Stimulated activated CD4-positive, alpha-beta T cell treated with anti-CD3 and anti-CD28 coated beads, Interleukin-12 subunit alpha, Interleukin-12 subunit beta, amount 100 ng/mL, for 4 hours (primary cell): ENCODE measurements around the gene WWP2.
A peak's percentile ranks its signal among the peaks of the same experiment; 100 is the strongest.
"Not testable (repeated sequence)": the region's sequence is repeated elsewhere in the genome, so short reads cannot be mapped to it uniquely, and the experiment has no call there.

Experiments used
- DNase-seq: peaks from one replicate; pipeline ENCODE4 v3.0.0-alpha.2; 2020

The WWP2 gene

DNA sequence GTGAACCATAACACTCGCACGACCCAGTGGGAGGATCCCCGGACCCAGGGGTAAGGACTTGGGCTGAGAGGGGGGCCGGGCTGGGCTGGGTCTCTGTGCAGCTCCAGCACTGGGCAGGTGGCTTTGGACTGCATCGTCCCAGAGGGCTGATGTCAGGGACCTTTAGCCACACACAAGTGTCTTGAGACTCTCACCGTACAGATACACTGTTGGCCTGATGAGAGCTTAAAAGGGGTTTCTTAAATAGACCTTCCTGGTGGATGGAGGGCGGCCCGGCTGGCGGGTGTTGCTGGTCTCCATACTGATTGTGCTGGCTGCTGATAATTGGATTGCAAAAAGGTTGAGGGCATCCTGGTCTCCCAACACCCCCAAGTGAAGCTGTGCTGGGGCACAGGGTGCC, 167.3 kb downstream of the WWP2 start:
- no peak for DNase-seq

DNA sequence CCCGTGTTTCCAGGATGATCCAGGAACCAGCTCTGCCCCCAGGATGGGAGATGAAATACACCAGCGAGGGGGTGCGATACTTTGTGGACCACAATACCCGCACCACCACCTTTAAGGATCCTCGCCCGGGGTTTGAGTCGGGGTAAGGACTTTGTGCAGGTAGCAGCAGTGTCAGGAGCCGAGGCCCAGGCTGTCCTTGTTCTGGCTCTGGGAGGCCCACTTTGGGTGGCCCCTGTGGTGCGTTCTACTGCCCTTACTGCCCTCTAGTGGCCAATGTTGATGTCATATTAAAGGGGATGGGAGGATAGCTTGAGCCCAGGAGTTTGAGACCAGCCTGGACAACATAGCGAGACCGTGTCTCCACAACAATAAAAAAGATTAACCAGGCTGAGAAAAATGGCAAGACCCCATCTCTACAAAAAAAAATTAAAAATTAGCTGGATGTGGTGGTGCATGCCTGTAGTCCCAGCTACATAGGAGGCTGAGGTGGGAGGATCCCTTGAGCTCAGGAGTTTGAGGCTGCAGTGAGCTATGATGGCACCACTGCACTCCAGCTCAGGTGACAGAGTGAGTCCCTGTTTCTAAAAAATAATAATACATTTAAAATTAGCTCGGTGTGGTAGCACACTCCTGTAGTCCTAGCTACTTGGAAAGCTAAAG, 168.1 kb downstream of the WWP2 start:
- peak; percentile 20 for DNase-seq

DNA sequence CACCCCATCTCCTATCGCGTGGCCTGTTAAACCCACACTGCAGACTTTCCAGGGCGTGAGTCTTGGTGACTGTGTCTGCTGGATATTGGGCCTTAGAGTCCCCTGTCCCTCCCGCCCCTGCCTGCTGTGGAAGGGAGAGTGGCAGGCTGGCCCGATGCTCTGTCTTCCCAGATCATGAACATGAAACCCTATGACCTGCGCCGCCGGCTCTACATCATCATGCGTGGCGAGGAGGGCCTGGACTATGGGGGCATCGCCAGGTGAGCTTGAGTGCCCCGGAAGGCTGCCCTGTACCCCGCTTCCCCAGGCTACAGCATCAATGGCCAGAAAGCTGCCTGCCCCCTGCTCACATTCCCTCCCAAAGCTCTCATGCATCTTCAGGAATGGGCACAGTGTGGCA, 169.5 kb downstream of the WWP2 start:
- DNase-seq = no peak

DNA sequence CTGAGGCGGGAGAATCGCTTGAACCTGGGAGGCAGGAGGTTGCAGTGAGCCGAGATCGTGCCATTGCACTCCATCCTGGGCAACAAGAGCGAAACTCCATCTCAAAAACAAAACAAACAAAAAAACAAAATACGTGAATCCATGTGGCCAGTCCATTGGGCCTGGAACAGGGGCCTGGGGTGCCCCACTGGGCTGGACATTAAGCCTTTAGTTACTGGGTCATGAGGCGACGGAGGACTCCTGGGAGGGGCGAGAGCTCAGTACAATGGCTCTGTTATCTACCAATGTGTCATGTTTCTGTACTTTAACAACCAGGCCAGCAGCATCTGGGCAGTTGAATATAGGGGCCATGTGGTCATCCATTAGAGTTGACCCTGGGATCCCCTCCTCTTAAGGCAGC, 170.1 kb downstream of the WWP2 start:
- DNase-seq = no peak

DNA sequence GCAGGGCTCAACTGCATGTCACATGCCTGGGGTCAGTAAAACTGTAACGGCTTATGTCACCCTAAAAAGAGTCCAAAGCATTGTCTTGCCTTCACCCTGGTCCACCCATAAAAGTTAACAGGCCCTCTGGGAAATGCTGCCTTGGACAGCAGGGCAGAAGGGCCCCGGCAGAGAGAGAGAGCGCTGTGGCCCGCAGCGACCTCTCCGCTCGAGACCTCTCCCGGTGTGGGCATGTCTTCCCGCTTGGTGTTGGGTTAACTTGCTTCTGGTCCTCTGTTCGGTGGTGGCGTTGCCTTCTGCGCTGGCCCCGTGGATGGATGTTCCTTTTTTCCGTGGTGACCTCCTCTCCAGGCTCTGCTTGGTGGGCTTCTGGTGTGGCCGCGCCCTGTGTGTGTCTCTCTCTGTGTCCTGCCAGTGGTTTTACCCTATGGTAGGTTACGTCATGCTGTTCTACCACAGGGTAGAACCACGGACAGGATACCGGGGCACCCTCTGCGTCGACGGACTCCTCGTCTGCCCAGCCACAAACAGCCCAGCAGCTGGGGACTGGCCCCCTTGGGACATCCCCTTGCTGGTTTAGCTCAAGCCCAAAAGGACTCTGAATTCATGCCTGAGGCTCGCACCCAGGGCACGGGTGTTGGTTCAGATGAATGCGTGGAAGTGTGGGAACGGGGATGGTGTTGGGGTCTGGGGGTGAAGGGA, 170.7 kb downstream of the WWP2 start:
- DNase-seq = no peak

DNA sequence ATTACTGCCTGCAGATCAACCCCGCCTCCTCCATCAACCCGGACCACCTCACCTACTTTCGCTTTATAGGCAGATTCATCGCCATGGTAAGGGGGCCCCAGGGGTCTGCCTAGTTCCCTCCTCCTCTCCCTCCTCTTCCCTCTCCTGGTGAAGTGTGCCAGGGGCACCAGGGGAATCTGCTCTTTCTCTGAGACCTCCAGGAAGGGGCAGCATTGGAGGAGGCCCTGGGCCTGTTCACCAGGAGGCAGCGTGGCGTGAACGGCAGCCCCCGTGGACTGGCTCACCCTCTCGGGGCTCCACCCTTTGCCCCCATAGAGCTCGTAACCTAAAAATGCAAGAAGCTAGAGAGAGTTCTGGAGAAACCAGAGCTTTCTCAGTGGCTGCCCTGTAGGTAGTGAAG, 171.9 kb downstream of the WWP2 start:
- DNase-seq = no peak

DNA sequence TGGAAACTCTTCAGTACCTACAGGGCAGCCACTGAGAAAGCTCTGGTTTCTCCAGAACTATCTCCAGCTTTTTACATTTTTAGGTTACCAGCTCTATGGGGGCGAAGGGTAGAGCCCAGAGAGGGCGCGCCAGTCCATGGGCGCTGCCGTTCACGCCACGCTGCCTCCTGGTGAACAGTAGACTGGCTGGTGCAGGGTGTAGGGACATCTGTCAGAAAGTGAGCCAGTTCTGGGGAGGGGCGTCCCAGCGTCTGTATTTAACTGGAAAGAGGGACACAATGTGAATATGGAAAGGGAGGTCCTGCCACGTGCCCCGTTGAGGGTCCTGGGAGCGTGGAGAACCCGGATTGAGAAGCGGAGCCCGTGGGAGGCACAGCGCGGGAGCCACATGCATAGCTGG, 172.6 kb downstream of the WWP2 start:
- no peak for DNase-seq

DNA sequence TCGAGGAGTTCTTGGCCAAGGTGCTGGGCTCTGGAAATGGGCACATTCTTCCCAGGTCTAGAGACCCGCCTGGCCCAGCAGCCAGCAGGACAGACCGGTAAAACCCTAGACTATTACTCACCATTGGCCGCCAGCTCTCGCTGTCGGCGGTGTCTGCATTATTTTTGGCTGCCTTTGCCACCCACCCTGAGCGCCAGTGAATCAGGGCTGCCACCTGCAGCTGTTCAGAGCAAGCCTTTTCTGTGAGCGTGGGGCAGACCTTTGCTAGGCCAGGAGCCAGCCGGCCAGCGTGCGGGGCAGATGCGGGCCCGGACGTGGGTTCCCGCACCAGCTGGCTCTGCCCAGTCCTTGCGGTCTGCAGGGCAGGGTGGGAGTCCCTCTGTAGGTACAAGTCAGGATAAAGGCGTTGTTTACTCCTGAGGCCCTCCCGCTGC, 173.2 kb downstream of the WWP2 start:
- no peak for DNase-seq

DNA sequence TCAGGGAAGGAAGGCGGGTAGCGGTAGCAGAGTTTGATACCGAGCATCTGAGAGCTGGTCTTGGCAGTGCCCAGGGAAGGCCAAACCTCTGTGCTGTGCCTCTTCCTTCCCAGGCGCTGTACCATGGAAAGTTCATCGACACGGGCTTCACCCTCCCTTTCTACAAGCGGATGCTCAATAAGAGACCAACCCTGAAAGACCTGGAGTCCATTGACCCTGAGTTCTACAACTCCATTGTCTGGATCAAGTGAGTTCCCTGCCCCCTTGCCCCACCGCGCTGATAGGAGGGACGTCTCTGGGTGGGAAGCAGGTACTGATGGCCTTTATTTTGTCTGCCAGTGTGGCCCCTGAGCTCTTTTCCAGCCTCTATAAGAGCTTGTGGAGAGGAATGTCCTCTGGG, 173.6 kb downstream of the WWP2 start:
- DNase-seq = no peak

DNA sequence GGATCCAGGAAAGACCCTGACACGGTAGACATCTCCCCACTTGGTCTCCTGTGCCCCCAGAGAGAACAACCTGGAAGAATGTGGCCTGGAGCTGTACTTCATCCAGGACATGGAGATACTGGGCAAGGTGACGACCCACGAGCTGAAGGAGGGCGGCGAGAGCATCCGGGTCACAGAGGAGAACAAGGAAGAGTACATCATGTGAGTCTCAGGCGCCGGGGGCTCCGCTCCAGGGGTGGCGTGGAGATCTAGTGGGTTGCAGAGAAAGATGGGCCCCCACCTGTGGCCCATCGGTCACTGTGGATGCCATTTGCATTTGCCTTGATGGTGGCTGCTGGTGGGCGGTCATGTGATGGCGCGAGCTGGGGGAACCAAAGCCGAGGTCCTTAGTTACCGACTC, 174.1 kb downstream of the WWP2 start:
- DNase-seq = no peak

DNA sequence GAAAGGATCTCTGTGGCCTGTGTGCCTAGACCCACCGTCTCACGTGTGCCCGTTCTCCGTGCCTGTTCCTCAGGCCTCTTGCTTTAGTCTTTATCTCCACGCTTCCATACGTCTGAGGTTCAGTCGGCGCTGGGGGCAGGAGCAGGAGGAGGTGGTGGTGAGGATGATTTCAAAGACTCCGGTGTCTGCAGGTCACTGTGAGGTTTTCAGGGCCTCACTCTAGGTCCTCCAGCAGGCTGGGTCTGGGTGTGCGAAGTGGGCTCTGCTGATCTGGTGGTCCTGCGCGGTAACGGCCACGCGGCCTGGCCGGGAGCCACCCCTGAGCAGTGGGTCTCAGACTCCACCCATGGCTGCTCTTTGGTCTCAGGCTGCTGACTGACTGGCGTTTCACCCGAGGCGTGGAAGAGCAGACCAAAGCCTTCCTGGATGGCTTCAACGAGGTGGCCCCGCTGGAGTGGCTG, 174.6 kb downstream of the WWP2 start:
- no peak for DNase-seq

DNA sequence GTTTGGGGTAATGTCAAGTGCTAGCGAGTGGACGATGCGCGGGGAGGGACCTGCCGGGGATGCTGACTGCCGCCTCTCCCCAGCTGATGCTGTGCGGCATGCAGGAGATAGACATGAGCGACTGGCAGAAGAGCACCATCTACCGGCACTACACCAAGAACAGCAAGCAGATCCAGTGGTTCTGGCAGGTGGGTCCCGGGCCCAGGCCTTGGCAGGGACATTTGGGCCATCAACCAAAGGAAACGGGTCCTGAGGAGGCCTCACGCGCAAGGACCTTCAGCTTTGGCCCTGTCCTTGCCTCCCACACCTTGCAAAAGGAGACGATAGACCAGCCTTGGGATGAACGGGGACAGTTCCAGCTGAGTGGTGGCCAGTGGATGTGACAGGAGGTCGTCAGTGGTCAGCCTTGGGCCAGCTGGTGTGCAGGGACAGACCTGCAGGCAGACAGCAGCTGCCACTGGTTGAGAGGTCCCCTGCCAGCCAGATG, 175.4 kb downstream of the WWP2 start:
- no peak for DNase-seq

DNA sequence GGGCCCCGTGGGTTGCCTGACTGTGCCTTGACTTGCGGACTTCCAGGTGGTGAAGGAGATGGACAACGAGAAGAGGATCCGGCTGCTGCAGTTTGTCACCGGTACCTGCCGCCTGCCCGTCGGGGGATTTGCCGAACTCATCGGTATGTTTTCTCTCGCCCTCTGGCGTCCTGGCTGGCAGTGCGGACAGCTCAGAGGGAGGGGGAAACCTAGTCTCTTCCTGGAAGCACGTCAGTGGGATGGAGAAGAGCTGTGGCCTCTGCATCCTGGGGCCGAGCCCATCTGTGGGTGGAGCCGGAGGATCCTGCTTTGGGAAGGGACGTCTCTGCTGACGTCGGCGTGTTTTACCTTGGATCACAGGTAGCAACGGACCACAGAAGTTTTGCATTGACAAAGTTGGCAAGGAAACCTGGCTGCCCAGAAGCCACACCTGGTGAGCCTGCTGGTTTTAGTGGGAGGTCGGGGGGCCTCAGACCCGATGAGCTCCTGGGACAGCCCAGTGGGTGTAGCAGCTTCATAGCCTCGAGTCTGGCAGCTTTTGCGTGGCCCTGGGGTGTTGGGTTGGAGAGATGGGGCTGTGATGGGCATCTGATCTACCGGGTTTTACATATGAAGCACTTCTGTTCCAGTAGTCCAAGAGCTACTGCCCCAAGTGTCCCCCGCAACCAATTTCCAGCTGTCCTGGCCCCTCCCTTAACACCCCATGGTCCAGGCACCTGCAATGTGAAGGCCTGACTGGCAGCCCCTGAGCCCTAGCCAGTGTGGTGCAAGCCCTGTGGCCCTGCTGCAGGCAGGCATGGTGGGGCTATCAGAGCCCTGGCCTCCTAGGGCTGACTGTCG, 177.1 kb downstream of the WWP2 start:
- DNase-seq = no peak

DNA sequence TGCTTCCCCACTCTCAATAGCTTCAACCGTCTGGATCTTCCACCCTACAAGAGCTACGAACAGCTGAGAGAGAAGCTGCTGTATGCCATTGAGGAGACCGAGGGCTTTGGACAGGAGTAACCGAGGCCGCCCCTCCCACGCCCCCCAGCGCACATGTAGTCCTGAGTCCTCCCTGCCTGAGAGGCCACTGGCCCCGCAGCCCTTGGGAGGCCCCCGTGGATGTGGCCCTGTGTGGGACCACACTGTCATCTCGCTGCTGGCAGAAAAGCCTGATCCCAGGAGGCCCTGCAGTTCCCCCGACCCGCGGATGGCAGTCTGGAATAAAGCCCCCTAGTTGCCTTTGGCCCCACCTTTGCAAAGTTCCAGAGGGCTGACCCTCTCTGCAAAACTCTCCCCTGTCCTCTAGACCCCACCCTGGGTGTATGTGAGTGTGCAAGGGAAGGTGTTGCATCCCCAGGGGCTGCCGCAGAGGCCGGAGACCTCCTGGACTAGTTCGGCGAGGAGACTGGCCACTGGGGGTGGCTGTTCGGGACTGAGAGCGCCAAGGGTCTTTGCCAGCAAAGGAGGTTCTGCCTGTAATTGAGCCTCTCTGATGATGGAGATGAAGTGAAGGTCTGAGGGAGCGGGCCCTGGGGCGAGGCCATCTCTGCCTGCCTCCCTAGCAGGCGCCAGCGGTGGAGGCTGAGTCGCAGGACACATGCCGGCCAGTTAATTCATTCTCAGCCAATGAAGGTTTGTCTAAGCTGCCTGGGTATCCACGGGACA, 177.9 kb downstream of the WWP2 start:
- DNase-seq = no peak

DNA sequence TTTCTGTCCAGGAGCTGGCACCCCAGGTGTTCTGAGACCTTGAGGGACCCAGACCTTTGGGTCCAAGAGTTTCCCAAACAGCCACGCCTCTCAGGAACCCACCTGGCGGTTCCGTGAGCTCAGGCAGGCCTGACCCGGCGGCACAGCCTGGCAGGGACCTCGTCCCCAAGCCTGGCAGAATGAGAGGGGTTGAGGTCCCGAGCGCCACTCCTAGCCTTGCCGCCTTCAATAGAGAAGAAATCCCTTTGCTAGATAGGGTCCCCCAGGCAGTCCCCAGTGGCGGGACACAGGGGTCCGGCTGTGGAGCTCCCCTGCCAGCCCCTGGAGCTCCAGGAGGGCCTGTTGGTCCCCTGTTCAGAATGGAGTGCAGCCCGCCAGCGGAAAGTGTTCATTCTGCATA, 178.5 kb downstream of the WWP2 start:
- DNase-seq = no peak

DNA sequence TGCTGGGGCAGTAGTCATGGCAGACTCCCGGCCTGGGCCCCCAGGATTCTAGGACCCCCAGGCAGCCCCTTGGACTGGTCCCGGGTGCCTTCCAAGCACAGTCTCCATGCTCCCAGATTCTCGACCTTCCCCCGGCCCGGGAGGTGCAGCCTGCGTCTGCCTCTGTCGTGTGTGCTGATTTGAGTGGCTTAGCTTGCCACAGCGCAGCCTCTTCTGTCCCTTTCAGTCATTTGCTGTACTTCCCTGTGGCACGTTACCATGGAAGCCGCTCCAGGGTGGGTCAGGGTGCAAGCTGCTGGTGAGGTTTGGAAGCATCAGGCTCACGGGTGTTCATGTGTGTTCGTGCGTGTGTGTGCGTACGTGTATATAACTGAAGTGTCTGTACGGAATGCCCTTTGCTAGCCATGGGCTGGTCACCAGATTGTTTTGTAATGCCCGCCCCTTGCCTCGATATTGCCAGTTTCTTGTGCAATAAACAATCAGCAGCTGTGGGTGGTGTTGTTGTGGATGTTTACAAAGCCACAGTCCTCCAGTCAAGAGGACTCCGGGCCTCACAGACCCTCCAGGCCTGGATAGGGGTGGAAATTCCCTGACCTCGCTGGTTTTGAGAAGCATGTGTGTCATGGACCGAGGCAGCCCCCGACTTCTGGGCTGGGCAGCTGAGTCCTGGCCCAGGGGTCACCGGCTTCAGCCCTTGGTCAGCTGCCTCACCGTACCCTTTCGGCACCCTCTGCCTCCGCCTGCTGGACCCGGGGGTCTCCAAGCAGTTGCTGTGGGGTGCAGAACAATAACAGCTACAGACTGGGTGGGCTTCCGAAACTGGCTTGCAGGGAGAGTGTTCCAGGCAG, 179.3 kb downstream of the WWP2 start:
- DNase-seq = no peak

DNA sequence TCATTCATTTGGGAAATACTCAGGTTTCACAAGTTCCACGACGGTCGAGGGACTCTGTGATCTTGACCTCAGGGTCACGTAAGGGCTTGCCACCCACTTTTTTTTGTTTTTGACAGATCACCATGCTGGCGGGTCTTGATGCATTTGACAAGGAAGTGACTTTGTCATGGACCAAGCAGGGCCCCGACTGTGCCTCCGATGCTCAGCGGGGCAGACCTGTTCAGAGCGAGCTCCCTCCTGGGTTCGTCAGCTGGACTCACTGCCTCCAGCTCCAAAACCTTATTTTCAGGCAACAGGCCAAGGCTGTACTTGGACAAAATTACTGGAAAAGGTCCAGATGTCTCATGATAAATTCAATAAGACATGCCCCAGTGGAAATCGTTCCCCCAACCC, 180.0 kb downstream of the WWP2 start:
- no peak for DNase-seq

DNA sequence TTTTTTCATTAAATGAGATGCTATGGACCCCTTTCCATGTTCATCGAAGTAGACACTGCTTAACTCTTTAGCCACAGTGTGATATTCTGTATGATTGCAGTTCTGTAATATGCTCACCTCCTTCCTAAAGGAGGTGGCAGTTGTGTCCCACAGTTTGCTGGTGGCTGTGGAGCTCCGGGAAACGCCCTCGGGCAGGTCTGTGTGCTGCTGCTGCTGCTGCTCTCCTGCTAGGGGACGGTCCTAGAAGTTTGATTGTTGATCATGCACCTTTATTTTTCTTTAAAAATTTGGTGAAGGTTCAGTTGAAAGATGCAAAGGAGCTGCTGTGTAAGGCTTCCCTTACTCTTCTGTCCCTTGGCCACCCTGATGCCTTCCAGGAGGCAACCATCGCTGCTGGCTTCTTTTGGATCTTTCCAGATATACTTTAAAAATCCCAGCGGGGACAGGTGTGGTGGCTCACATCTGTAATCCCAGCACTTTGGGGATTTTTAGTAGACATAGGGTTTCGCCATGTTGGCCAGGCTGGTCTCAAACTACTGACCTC, 180.6 kb downstream of the WWP2 start:
- DNase-seq = no peak

DNA sequence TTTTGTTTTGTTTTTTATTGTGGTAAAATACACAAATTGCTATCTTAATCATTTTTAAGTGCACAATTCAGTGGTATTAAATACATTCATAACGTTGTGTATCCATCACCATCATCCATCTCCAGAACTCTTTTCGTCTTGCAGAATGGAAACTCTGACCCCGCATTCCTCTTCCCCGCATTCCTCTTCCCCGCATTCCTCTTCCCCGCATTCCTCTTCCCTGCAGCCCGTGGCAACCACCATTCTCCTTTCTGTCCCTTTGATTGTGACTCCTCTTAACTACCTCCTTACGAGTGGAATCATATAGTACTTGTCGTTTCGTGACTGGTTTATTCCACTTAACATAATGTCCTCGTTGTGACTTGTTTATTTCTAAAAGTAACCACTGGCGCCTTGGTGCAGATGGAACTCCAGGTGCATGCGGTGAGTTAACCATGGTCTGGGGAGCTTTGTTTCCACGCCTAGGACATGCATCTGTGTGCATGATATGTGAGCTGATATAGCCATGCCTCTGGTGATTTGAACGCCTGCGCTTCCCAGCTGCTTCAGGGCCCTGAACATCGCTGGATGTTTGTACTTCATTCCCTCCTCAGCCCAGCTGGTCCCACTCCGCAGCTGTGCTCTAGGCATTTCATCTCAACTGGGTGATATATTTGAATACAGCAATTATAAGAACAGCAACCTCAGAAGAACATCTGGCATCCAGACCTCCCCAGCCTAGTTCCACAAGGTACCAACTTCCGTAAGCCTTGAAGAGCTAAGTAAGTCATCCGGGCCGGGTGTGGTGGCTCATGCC, 181.3 kb downstream of the WWP2 start:
- DNase-seq = not testable (repeated sequence)

DNA sequence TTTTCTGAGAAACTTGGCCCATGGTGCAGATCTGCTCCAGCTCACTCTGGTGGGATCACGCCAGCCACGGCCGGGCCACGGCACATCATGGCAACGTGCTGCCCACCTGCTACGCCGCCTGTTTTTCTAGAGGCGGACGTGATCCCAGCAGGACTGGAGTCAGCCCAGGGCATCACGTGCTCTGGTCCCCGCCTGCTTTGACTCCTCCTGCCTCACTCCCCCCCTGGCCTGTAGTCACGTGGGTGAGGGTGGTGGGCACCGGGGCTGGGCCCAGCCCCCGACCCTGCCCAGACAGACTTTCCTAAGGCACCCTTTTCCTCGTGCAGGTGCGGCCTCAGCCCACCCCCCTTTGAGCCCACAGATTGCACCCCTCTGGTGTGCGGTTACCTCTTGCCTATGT, 188.3 kb downstream of the WWP2 start:
- DNase-seq = not testable (repeated sequence)
